ENCODE measurements around the gene MTERF4.

DNA sequence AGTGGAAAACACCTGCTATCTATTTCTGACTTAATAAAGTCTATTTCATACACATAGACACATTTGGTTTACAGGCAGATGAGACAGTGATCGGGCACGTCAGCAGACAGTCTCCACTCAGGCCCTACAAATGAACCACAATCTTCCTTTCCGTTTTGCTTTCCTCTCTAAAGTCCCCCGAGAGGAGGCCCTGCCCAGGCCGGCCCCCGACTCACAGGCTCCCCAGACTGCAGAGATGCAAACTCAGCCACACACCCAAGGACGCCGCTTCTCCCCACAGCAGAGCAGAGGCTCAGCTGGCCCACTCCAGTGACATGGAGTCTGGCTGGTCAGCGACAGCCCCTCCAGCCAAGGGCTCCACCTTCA lies 9.3 kb upstream of the MTERF4 start:
- no peak for TF ChIP-seq POLR2A (IDR thresholded peaks at IDR 0.05)
- no peak for TF ChIP-seq CTCF (IDR thresholded peaks at IDR 0.05)
